AG08395 (cell line): ENCODE measurements around the gene LYSMD1.

Source experiments
- DNase-seq: peaks from one replicate; pipeline ENCODE4 v3.0.0; 2012; ENCODE audit warnings: mixed read lengths, low spot score

Gene LYSMD1

GRCh38 chr1:151135433-151136385, 30.0 kb downstream of the LYSMD1 start:
- no peak for DNase-seq

- no peak for DNase-seq
Measured at GRCh38 chr1:151134991-151135390, 30.7 kb downstream of the LYSMD1 start.

GRCh38 chr1:151134396-151134795, 31.3 kb downstream of the LYSMD1 start:
- DNase-seq = no peak

GRCh38 chr1:151133018-151133806, 32.5 kb downstream of the LYSMD1 start:
- no peak for DNase-seq

GRCh38 chr1:151132335-151133017, 33.2 kb downstream of the LYSMD1 start:
- no peak for DNase-seq

GRCh38 chr1:151131701-151132334, 33.9 kb downstream of the LYSMD1 start:
- DNase-seq = no peak

- peak; percentile 94 for DNase-seq
Measured at GRCh38 chr1:151130987-151131586, 34.6 kb downstream of the LYSMD1 start.

- no peak for DNase-seq
Measured at GRCh38 chr1:151128800-151129199, 36.9 kb downstream of the LYSMD1 start.

GRCh38 chr1:151124763-151125403, 40.8 kb downstream of the LYSMD1 start:
- no peak for DNase-seq

- DNase-seq = no peak
Measured at GRCh38 chr1:151113877-151114276, 51.8 kb downstream of the LYSMD1 start.
